ENCODE measurements around the gene TOP1.
"Not testable (repeated sequence)": the region's sequence is repeated elsewhere in the genome, so short reads cannot be mapped to it uniquely, and the experiment has no call there.

TOP1 gene

DNA sequence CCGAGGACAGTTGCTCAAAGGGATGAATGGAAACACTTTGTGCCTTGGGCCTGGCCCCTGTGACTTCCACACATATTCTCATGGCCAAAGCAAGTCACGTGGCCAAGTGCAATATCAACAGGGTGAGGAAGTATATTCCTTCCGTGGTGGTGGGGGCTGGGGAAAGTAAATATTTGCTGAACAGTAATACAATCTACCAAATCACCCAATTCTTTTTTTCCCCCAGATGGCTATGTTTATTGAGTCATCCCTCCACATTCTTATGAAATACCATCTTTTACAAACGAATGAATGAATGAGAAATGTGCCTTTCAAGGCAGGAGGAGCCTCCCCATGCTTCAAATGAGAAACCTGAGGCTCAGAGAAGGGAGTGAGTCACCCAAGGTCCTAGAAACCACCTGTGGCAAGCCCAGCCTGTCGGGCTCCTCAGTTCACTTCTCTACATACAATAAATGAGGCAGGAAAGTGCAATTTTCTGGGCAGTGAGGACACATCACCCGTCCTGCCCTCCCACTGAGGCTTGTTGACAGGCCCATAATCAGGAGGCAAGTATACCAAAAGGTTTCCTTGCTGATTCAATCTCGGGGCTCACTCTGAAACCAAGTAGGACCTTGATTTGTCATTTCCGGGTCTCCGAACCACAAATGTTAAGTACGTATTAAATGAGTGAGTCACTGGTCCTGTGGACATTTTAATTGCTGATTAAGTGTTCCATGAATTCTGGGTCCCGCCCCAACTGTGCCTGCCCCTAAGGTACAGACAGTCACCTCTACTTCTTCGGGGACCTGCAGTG lies 25.3 kb upstream of the TOP1 start:
- peaks cover 54% of the 10 kb centered on the region for H3K4me1 ChIP-seq (ENCODE audit: insufficient read depth, poor library complexity, severe bottlenecking)
- TF ChIP-seq, protein P1, sequence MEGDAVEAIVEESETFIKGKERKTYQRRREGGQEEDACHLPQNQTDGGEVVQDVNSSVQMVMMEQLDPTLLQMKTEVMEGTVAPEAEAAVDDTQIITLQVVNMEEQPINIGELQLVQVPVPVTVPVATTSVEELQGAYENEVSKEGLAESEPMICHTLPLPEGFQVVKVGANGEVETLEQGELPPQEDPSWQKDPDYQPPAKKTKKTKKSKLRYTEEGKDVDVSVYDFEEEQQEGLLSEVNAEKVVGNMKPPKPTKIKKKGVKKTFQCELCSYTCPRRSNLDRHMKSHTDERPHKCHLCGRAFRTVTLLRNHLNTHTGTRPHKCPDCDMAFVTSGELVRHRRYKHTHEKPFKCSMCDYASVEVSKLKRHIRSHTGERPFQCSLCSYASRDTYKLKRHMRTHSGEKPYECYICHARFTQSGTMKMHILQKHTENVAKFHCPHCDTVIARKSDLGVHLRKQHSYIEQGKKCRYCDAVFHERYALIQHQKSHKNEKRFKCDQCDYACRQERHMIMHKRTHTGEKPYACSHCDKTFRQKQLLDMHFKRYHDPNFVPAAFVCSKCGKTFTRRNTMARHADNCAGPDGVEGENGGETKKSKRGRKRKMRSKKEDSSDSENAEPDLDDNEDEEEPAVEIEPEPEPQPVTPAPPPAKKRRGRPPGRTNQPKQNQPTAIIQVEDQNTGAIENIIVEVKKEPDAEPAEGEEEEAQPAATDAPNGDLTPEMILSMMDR (IDR thresholded peaks at IDR 0.05; ENCODE audit: poor library complexity, severe bottlenecking): no peak
- peak overlapping the region; percentile 99 for H3K27ac ChIP-seq (ENCODE audit: poor library complexity, severe bottlenecking)
- ATAC-seq (ENCODE audit: low read depth) (peak; percentile 83), DNase-seq (ENCODE audit: low spot score) (peak; percentile 99)
- no peaks in the 10 kb centered on the region for H3K27me3 ChIP-seq (ENCODE audit: insufficient read depth, poor library complexity, severe bottlenecking)
- no peaks in the 10 kb centered on the region for H3K9me3 ChIP-seq (ENCODE audit: severe bottlenecking)
- peak overlapping the region; percentile 19 for H3K4me3 ChIP-seq (ENCODE audit: severe bottlenecking)
- H3K36me3 ChIP-seq (ENCODE audit: low read depth): no peaks in the 10 kb centered on the region

DNA sequence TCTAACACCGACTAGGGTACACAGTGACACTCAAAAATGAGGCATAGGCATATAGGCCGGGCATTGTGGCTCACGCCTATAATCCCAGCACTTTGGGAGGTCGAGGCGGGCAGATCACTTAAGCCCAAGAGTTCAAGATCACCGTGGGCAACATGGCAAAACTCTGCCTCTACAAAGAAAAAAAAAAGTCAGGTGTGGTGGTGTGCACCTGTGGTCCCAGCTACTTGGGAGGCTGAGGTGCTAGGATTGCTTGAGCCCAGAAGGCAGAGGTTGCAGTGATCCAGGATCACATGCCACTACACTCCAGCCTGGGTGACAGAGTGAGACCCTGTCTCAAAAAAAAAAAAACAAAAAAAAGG lies 24.7 kb upstream of the TOP1 start:
- H3K27me3 ChIP-seq (ENCODE audit: insufficient read depth, poor library complexity, severe bottlenecking); H3K4me3 ChIP-seq (ENCODE audit: severe bottlenecking); H3K36me3 ChIP-seq (ENCODE audit: low read depth); DNase-seq (ENCODE audit: low spot score); H3K9me3 ChIP-seq (ENCODE audit: severe bottlenecking); ATAC-seq (ENCODE audit: low read depth): not testable (repeated sequence)
- peak overlapping the region; percentile 99 for H3K27ac ChIP-seq (ENCODE audit: poor library complexity, severe bottlenecking)
- peaks cover 57% of the 10 kb centered on the region for H3K4me1 ChIP-seq (ENCODE audit: insufficient read depth, poor library complexity, severe bottlenecking)

DNA sequence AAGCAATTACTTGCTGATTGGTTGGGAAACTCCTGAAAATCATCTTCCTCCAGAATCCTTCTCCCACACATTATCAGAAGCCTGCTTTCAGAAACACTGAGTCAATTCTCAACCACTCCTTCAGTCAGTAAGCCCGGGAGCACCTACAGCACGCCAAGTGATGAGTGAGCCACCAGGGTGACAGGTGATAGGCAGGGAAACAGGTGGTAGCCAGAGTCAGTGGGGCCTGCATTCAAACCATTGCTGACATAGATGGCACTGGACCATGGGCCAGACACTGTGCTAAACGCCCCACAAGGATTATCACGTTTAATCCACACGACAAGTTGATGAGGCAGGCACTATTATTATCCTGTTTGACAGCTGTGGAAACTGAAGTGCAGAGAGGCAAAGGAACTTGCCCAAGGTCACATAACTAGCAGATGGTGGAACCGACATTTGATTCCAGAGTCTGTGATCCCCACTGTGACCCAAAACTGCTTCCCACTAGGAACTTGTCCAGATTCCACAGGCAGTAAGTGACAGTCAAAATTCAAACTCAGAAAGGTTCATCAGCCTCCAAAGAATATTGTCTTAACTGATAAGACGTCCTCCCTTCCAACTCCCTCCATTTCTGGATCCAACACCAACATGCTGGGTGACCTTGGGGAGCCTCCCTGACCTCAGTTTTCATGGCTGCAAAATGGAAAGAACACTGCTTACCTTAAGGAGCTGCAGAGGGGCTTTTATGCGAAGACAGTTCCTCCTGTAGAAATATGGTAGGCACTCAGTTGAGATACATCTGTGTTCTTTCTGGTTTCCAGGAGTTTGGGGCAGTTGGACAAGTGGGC lies 23.9 kb upstream of the TOP1 start:
- Histone ChIP-seq H3K27me3 (ENCODE audit: insufficient read depth, poor library complexity, severe bottlenecking) (no peaks in the 10 kb centered on the region), H3K4me1 (ENCODE audit: insufficient read depth, poor library complexity, severe bottlenecking) (peaks cover 64% of the 10 kb centered on the region), H3K9me3 (ENCODE audit: severe bottlenecking) (no peaks in the 10 kb centered on the region), H3K4me3 (ENCODE audit: severe bottlenecking) (no peak overlapping the region), H3K27ac (ENCODE audit: poor library complexity, severe bottlenecking) (peak overlapping the region; percentile 99), H3K36me3 (ENCODE audit: low read depth) (no peaks in the 10 kb centered on the region)
- DNase-seq (ENCODE audit: low spot score) (peak; percentile 77), ATAC-seq (ENCODE audit: low read depth) (no peak)
- TF ChIP-seq, protein P1 (IDR thresholded peaks at IDR 0.05; ENCODE audit: poor library complexity, severe bottlenecking): no peak

DNA sequence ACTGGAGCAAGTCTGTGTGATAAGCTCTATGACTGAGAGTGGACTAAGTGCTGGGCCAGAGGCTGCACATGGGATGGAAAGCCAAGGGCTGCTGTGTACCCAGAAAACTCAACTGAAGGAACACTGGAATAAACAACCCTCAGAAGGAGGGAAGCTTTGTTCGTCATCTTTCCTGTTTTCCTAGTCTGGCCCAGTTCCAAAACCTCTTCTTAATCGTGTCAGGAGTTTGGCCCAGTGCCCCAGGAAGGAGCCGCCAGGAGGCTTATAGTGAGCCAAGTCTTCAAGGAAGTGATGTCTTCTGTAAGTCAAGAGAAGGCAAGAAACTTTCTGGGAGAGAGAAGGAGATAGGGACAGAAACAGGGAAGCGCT lies 23.3 kb upstream of the TOP1 start:
- TF ChIP-seq, protein P1 (IDR thresholded peaks at IDR 0.05; ENCODE audit: poor library complexity, severe bottlenecking): no peak
- peak overlapping the region; percentile 99 for H3K27ac ChIP-seq (ENCODE audit: poor library complexity, severe bottlenecking)
- no peaks in the 10 kb centered on the region for H3K9me3 ChIP-seq (ENCODE audit: severe bottlenecking)
- H3K4me1 ChIP-seq (ENCODE audit: insufficient read depth, poor library complexity, severe bottlenecking): peaks cover 69% of the 10 kb centered on the region
- peak; percentile 7 for ATAC-seq (ENCODE audit: low read depth)
- H3K36me3 ChIP-seq (ENCODE audit: low read depth): no peaks in the 10 kb centered on the region
- H3K4me3 ChIP-seq (ENCODE audit: severe bottlenecking): no peak overlapping the region
- DNase-seq (ENCODE audit: low spot score): peak; percentile 99
- H3K27me3 ChIP-seq (ENCODE audit: insufficient read depth, poor library complexity, severe bottlenecking): no peaks in the 10 kb centered on the region

DNA sequence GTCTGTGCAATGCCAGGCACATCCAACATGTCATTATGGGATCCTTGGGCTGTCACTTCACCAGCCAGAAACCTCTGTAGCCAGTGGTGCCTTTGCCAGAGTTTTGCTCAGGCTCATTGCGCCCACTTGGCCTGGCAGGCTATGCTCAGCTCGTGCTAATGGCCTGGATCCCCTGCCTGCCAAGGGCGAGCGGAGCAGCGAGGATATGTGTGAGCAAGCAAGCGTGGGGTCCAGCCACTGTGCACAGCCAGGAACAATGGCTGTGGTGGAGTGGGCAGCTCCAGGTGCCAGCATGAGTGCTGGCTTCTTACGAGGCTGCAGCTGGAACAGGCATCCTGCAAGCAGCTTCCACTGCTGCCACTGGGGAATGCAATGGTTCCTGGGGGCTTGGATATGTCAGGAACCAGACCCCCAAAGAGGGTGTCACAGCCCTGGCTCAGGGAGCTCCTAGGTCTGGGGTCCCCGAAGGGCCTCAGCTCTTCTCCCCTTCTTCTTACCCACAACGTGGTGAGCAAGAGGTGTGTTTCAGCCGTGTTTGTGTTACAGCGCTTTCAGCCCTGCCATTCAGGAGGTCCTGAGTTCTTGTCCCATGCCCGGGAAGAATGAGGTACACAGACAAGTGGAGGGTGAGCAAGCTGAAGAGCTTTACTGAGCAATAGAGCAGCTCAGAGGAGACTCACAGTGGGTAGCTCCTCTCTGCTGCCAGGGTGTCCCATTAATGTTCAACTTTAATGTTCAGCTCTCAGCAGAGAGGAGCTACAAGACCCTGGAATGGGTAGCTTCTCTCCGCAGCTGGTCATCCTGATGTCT lies 22.3 kb upstream of the TOP1 start:
- H3K4me1 ChIP-seq (ENCODE audit: insufficient read depth, poor library complexity, severe bottlenecking): peaks cover 68% of the 10 kb centered on the region
- peak; percentile 82 for DNase-seq (ENCODE audit: low spot score)
- peak overlapping the region; percentile 99 for H3K27ac ChIP-seq (ENCODE audit: poor library complexity, severe bottlenecking)
- ATAC-seq (ENCODE audit: low read depth): no peak
- no peaks in the 10 kb centered on the region for H3K36me3 ChIP-seq (ENCODE audit: low read depth)
- H3K27me3 ChIP-seq (ENCODE audit: insufficient read depth, poor library complexity, severe bottlenecking): no peaks in the 10 kb centered on the region
- H3K9me3 ChIP-seq (ENCODE audit: severe bottlenecking): no peaks in the 10 kb centered on the region
- TF ChIP-seq, protein P1 (IDR thresholded peaks at IDR 0.05; ENCODE audit: poor library complexity, severe bottlenecking): no peak
- no peak overlapping the region for H3K4me3 ChIP-seq (ENCODE audit: severe bottlenecking)
